DOHH2 (cell line): Measurements from ENCODE around the gene RD3L.

Experiments used
- H3F3A ChIP-seq: fragments of 200-600 bp; sonication (generic), shearing (Covaris generic); 2 replicates; pipeline ENCODE4 v1.6.0; 2016; ENCODE audit warnings: antibody characterized with exemption, mild to moderate bottlenecking; ENCODE audit not compliant: control insufficient read depth, insufficient read depth
- H3K27ac ChIP-seq: fragments of 200-600 bp; sonication (generic); 2 replicates; pipeline ENCODE4 v1.5.1; 2014; ENCODE audit warnings: low read depth, mild to moderate bottlenecking, low read length, moderate library complexity
- H3K27me3 ChIP-seq: fragments of 200-600 bp; sonication (generic); 2 replicates; pipeline ENCODE4 v1.6.1; 2014; ENCODE audit warnings: mild to moderate bottlenecking, low read length, mixed read lengths; ENCODE audit not compliant: control insufficient read depth
- H3K36me3 ChIP-seq: fragments of 200-600 bp; sonication (generic); 2 replicates; pipeline ENCODE4 v1.6.1; 2014; ENCODE audit warnings: mild to moderate bottlenecking, low read length, moderate library complexity, mixed read lengths; ENCODE audit not compliant: control insufficient read depth
- H3K4me1 ChIP-seq: fragments of 200-600 bp; sonication (generic); 2 replicates; pipeline ENCODE4 v1.6.1; 2014; ENCODE audit warnings: mild to moderate bottlenecking, low read length, mixed read lengths; ENCODE audit not compliant: control insufficient read depth
- H3K4me2 ChIP-seq: fragments of 200-600 bp; sonication (generic); 2 replicates; pipeline ENCODE4 v1.6.0; 2014; ENCODE audit warnings: mild to moderate bottlenecking, low read length, moderate library complexity
- H3K4me3 ChIP-seq: fragments of 200-600 bp; sonication (generic); 2 replicates; pipeline ENCODE4 v1.5.1; 2014; ENCODE audit warnings: mild to moderate bottlenecking, low read length, mixed read lengths
- H3K79me2 ChIP-seq: fragments of 200-600 bp; sonication (generic); 2 replicates; pipeline ENCODE4 v1.6.1; 2014; ENCODE audit warnings: mild to moderate bottlenecking, low read length, mixed read lengths; ENCODE audit not compliant: control insufficient read depth
- H3K9me2 ChIP-seq: fragments of 200-600 bp; sonication (generic); replicated peaks from 2 replicates; pipeline ENCODE4 v1.6.1; 2014; ENCODE audit warnings: mild to moderate bottlenecking, low read length, mixed read lengths; ENCODE audit not compliant: control insufficient read depth
- H3K9me3 ChIP-seq: fragments of 200-600 bp; sonication (generic); 2 replicates; pipeline ENCODE4 v1.6.1; 2014; ENCODE audit warnings: antibody characterized with exemption, low read length, mixed read lengths; ENCODE audit not compliant: control insufficient read depth, insufficient read depth
- H4K20me1 ChIP-seq: fragments of 200-600 bp; sonication (generic); 2 replicates; pipeline ENCODE4 v1.6.0; 2014; ENCODE audit warnings: low read depth, mild to moderate bottlenecking, antibody characterized with exemption, low read length, moderate library complexity; ENCODE audit not compliant: control insufficient read depth, insufficient read depth
- EZH2phosphoT487 ChIP-seq: fragments of 200-600 bp; sonication (generic); IDR thresholded peaks from 2 replicates; pipeline ENCODE4 v1.6.1; 2017; ENCODE audit warnings: borderline replicate concordance, mild to moderate bottlenecking, antibody characterized with exemption, low read length, moderate library complexity, mixed read lengths
- TF ChIP-seq, protein P1 (sequence below): fragments of 200-600 bp; sonication (generic); IDR thresholded peaks from one replicate; pipeline ENCODE4 v1.5.1; 2014; ENCODE audit warnings: antibody characterized with exemption, mild to moderate bottlenecking, low read depth, low read length; ENCODE audit not compliant: poor library complexity, severe bottlenecking

Gene RD3L

DNA sequence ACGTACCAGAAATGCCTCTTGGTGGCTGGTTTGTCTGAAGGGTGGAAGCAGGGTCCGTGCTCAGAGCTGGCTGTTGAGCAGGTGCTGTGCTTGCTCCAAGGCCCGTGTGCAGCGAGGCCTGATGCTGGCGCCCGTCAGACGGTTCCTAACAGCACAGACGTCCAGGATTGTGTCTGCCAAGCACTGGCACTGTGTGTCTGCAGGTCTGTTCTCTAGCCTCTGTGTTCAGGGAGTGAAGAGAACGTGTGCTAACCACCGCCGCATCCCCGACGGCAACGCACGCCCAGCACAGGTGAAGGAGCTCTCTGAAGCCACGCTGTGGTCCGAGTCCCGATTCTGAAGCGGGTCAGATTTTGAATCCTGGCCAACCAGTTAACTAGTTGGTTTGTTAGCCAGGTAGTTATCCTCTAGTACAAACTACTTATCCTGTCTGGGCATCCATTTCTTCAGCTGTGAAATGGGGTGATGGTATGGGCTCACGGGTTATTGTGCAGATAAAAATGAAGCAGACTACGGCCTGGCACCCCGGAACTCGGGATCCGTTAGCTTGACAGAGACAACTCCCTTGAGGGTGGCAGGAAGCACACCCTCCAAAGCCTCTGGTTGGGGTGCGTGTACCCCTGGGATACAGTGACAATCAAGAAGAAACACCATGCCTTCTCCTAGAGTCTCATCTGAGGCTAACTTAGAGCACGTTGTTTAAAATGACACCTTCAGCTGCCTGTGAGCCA, 32.6 kb downstream of the RD3L start:
- Histone ChIP-seq H3K9me2 (no peaks in the 10 kb centered on the region), H3K36me3 (peaks cover 30% of the 10 kb centered on the region), H3K27me3 (no peaks in the 10 kb centered on the region), H3K79me2 (no peaks in the 10 kb centered on the region), H3K9me3 (no peaks in the 10 kb centered on the region), H3K4me2 (no peak overlapping the region), H3K4me1 (peaks cover 7% of the 10 kb centered on the region; the same call in 1 of the 2 replicates), H3K27ac (no peak overlapping the region), H3K4me3 (no peak overlapping the region), H3F3A (peaks cover 4% of the 10 kb centered on the region; the same call in 1 of the 2 replicates), H4K20me1 (no peaks in the 10 kb centered on the region)
- TF ChIP-seq, protein P1, sequence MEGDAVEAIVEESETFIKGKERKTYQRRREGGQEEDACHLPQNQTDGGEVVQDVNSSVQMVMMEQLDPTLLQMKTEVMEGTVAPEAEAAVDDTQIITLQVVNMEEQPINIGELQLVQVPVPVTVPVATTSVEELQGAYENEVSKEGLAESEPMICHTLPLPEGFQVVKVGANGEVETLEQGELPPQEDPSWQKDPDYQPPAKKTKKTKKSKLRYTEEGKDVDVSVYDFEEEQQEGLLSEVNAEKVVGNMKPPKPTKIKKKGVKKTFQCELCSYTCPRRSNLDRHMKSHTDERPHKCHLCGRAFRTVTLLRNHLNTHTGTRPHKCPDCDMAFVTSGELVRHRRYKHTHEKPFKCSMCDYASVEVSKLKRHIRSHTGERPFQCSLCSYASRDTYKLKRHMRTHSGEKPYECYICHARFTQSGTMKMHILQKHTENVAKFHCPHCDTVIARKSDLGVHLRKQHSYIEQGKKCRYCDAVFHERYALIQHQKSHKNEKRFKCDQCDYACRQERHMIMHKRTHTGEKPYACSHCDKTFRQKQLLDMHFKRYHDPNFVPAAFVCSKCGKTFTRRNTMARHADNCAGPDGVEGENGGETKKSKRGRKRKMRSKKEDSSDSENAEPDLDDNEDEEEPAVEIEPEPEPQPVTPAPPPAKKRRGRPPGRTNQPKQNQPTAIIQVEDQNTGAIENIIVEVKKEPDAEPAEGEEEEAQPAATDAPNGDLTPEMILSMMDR, result no peak
- no peak for TF ChIP-seq EZH2phosphoT487

DNA sequence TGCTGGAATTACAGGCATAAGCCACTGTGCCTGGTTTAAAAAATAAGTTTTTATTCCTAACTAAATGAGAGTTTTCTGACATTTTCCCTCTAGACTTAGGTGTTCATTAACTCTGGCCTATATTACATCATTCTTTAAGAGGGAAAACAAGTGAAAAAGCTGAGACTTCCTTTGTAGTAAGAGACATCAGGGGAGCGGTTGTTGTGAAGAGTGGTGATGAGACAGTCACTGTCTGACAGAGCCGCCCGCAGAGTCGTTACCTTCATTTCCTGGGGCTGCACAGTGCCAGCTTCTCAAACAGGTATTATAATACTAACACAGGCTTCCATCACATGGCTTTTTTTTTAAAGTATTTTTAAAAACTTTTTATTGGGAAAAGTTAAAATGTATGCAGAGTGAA, 33.7 kb downstream of the RD3L start:
- Histone ChIP-seq H3K4me2 (no peak overlapping the region), H3K4me3 (no peak overlapping the region), H3K9me3 (no peaks in the 10 kb centered on the region), H3K9me2 (no peaks in the 10 kb centered on the region), H3K4me1 (peaks cover 7% of the 10 kb centered on the region; the same call in 1 of the 2 replicates), H4K20me1 (no peaks in the 10 kb centered on the region), H3K36me3 (peaks cover 21% of the 10 kb centered on the region), H3K27ac (no peak overlapping the region), H3K79me2 (no peaks in the 10 kb centered on the region), H3K27me3 (no peaks in the 10 kb centered on the region), H3F3A (peaks cover 2% of the 10 kb centered on the region; the same call in 1 of the 2 replicates)
- TF ChIP-seq, protein P1, result no peak
- no peak for TF ChIP-seq EZH2phosphoT487

DNA sequence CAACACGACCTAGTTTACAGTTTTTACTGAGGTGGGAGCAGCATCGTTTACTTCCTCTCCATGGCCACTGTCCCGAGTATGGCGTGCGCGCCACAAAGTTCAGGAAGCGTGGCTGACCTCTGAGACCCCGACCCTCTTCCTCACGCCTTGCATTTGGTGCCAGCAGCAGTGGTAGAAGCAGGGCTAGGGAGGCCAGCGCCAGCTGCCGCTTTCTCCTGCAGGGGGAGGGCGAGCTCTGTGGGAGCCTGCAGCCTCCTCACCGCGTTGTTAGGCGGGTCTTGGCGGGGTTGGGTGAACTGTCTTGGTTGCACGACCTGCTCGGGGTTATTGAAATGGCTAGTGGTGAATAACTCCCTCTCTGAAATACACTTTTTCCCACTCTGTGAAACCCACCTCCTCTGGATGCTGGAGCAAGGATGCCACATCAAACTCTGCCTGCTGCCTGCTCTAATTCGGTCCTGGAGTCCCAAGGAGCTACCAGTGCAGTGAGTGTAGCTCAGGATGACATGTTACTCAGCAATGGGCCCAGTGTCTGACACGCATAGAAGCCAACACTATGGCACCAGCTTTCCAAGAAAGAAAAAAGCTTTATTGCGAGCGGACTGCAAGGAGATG, 36.4 kb downstream of the RD3L start:
- H3K9me3 ChIP-seq, result no peaks in the 10 kb centered on the region
- no peak overlapping the region for H3K27ac ChIP-seq
- no peaks in the 10 kb centered on the region for H3K9me2 ChIP-seq
- H3K27me3 ChIP-seq, result no peaks in the 10 kb centered on the region
- H3K4me3 ChIP-seq, result no peak overlapping the region
- no peaks in the 10 kb centered on the region for H3K36me3 ChIP-seq
- H3K79me2 ChIP-seq, result no peaks in the 10 kb centered on the region
- H3K4me1 ChIP-seq, result peaks cover 7% of the 10 kb centered on the region; the same call in 1 of the 2 replicates
- no peak for TF ChIP-seq EZH2phosphoT487
- TF ChIP-seq, protein P1, result peak; percentile 19
- H3F3A ChIP-seq, result peaks cover 2% of the 10 kb centered on the region; the same call in 1 of the 2 replicates
- H3K4me2 ChIP-seq, result no peak overlapping the region
- H4K20me1 ChIP-seq, result no peaks in the 10 kb centered on the region
